ENCODE data around the gene UBTD1. TPM values are rescaled to one million over a fixed set of nuclear protein-coding genes. Genes with fewer than 3 reads are reported as not detected.

The UBTD1 gene
- total RNA-seq, 6 experiments from 2014 or later: 5.4 to 8.8 (median 7.0) TPM

GRCh38 chr10:97510686-97511085 is 12.0 kb downstream of the UBTD1 start:
- no peak overlapping the region for H3K27ac ChIP-seq
- H3K4me1 ChIP-seq: peaks cover 0 to 11% (median under 1%) of the 10 kb centered on the region in 4 donors
- no peaks in the 10 kb centered on the region for H3K27me3 ChIP-seq
- intact Hi-C loops (cut with DNase I): no loop called here
- 63% methylated on average over 2 of the region's 4 CpGs for WGBS (ENCODE audit: insufficient coverage, low coverage, low lambda C conversion rate, missing lambda C conversion rate)
- no peak for TF ChIP-seq CTCF (IDR thresholded peaks at IDR 0.05)
- no peak for TF ChIP-seq POLR2A (IDR thresholded peaks at IDR 0.05)
- DNase-seq (no peak), ATAC-seq (no peak)
- no peaks in the 10 kb centered on the region for H3K36me3 ChIP-seq
- no peak overlapping the region for H3K4me3 ChIP-seq
- no peaks in the 10 kb centered on the region for H3K9me3 ChIP-seq

DNA sequence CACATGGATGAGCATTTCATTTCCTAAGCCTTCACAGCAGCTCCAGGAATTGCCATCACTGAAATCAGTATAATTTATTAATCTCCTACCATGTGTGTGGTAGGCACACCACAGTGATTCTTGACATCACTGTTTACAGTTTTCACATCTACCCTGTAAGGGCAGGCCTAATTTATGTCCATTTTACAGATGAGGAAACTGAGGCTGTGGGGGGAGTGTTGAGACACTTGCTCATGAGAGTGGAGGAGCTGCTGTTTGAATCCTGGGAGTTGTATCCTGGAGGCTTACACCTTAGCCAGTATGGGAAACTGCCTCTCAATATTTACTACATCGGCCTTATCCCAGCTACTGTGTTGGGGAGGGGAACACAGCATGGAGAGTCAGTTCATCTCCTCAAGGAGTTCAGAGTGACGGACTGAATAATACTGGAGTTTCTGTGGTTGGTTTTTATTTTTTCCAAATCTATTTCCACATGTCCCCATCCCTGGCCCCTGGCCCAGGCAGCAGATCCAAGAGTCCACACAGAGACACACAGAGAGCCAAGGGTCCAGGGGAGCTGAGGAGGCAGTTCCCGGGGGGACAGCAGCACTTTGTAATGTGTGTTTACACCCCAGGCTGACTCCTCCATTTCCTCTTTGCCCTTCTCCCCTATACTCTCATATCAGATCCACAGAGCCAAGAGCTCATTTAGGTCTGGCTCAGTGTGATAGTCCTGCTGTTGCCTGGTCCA is 13.2 kb downstream of the UBTD1 start:
- WGBS (ENCODE audit: insufficient coverage, low coverage, low lambda C conversion rate, missing lambda C conversion rate): 16% methylated on average over 3 of the region's 3 CpGs
- ATAC-seq: peak in 1 of 4 donors; percentile 33

GRCh38 chr10:97512993-97513392 is 14.3 kb downstream of the UBTD1 start:
- Histone ChIP-seq H3K4me3 (no peak overlapping the region), H3K27ac (no peak overlapping the region), H3K27me3 (no peaks in the 10 kb centered on the region), H3K9me3 (no peaks in the 10 kb centered on the region), H3K4me1 (peaks cover 0 to 14% (median 2%) of the 10 kb centered on the region in 4 donors), H3K36me3 (no peaks in the 10 kb centered on the region)
- DNase-seq: no peak
- WGBS (ENCODE audit: insufficient coverage, low coverage, low lambda C conversion rate, missing lambda C conversion rate): 67% methylated on average over 1 of the region's 1 CpG
- intact Hi-C loops (cut with DNase I): no loop called here
- ATAC-seq: no peak
- TF ChIP-seq CTCF (IDR thresholded peaks at IDR 0.05) (no peak), POLR2A (IDR thresholded peaks at IDR 0.05) (no peak)

More for the DNA sequence above, 13.2 kb downstream of the UBTD1 start:
- no peak for TF ChIP-seq POLR2A (IDR thresholded peaks at IDR 0.05)
- TF ChIP-seq CTCF (IDR thresholded peaks at IDR 0.05): no peak
- Histone ChIP-seq H3K9me3 (no peaks in the 10 kb centered on the region), H3K4me1 (peaks cover 0 to 14% (median 2%) of the 10 kb centered on the region in 4 donors), H3K36me3 (no peaks in the 10 kb centered on the region), H3K27ac (no peak overlapping the region), H3K27me3 (no peaks in the 10 kb centered on the region), H3K4me3 (no peak overlapping the region)
- peak in 1 of 3 donors; percentile 50 for DNase-seq
- intact Hi-C loops (cut with DNase I): no loop called here

GRCh38 chr10:97514344-97514743 is 15.6 kb downstream of the UBTD1 start:
- H3K27me3 ChIP-seq: no peaks in the 10 kb centered on the region
- peaks cover 0 to 14% (median 2%) of the 10 kb centered on the region in 4 donors for H3K4me1 ChIP-seq
- H3K36me3 ChIP-seq: no peaks in the 10 kb centered on the region
- H3K27ac ChIP-seq: no peak overlapping the region
- no peaks in the 10 kb centered on the region for H3K9me3 ChIP-seq
- H3K4me3 ChIP-seq: no peak overlapping the region
- TF ChIP-seq CTCF (IDR thresholded peaks at IDR 0.05): no peak
- ATAC-seq (no peak), DNase-seq (no peak)
- intact Hi-C loops (cut with DNase I): no loop called here
- WGBS (ENCODE audit: insufficient coverage, low coverage, low lambda C conversion rate, missing lambda C conversion rate): 75% methylated on average over 8 of the region's 10 CpGs
